GM12865 (cell line): ENCODE data around the gene HLA-F.

Experiments used
- DNase-seq: peaks from one replicate; pipeline ENCODE4 v3.0.0; 2010; ENCODE audit warnings: low read depth
- H3K4me3 ChIP-seq: 2 replicates; pipeline ENCODE4 v1.5.1; 2011; ENCODE audit warnings: mild to moderate bottlenecking, low read depth, low read length, control low read depth
- TF ChIP-seq, protein P1 (sequence below): IDR thresholded peaks from 2 replicates; pipeline ENCODE4 v1.5.1; 2011; ENCODE audit warnings: low read length, control low read depth, low read depth, inconsistent platforms; ENCODE audit not compliant: insufficient read depth; ENCODE audit errors: missing control alignments

The HLA-F gene

DNA sequence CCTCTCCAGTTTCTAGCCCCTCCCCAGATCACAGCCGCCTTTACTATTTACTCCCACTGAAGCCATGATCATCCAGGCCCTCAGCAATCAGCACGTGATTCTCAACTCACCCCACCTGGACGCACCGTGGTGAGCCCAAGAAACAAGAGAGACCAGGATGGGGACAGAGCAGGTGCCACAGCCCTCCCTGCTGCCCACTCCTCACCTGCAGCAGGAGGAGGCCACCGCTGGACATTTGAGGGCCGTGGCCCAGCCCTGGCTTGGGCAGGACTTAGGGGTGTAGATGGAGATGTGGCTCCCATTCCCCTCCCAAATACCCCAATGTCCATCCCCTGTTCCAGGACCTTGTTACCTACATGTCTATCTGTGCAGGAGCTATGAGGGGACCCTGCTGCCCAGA lies 20.3 kb downstream of the HLA-F start:
- TF ChIP-seq, protein P1, sequence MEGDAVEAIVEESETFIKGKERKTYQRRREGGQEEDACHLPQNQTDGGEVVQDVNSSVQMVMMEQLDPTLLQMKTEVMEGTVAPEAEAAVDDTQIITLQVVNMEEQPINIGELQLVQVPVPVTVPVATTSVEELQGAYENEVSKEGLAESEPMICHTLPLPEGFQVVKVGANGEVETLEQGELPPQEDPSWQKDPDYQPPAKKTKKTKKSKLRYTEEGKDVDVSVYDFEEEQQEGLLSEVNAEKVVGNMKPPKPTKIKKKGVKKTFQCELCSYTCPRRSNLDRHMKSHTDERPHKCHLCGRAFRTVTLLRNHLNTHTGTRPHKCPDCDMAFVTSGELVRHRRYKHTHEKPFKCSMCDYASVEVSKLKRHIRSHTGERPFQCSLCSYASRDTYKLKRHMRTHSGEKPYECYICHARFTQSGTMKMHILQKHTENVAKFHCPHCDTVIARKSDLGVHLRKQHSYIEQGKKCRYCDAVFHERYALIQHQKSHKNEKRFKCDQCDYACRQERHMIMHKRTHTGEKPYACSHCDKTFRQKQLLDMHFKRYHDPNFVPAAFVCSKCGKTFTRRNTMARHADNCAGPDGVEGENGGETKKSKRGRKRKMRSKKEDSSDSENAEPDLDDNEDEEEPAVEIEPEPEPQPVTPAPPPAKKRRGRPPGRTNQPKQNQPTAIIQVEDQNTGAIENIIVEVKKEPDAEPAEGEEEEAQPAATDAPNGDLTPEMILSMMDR = no peak
- DNase-seq = no peak
- no peak overlapping the region for H3K4me3 ChIP-seq

DNA sequence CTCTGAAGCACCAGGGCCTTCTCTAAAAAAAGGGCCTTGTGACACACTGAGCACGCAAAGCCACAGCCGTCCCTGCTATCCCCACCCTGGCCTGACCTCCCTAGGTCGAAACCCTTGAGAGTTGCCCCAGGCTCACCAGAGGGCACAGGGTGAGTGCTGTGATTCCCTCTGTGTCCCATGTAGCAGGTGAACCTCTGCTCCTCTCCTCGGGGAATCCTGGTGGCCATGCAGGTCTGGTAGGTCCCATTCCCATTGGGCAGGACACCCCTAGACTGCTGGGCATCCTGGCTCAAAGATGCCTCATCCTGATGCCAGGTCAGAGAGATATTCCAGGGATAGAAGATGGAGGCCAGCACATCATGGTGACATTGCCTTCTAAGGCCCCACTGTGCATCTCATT lies 20.9 kb downstream of the HLA-F start:
- TF ChIP-seq, protein P1 = no peak
- no peak overlapping the region for H3K4me3 ChIP-seq
- no peak for DNase-seq

DNA sequence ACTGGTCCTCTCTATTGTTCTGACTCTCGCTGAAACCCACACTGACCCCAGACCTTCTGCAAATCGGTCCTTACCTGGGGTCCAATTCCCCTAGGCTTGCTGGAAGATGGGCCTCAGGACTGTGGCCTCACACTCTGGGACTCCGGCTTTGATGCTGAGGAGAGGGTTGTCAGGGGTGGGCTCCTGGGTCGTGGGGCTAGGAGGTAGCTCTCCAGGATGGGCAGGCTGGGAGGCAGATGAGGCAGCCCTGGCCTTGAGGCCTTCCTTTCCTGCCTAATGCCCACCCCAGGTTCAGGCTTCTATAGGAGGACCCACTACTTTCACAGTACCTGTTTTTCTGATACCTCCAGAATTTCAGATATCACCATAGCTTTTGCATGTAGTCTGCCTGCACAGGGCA lies 21.4 kb downstream of the HLA-F start:
- no peak for DNase-seq
- no peak overlapping the region for H3K4me3 ChIP-seq
- TF ChIP-seq, protein P1 = no peak

DNA sequence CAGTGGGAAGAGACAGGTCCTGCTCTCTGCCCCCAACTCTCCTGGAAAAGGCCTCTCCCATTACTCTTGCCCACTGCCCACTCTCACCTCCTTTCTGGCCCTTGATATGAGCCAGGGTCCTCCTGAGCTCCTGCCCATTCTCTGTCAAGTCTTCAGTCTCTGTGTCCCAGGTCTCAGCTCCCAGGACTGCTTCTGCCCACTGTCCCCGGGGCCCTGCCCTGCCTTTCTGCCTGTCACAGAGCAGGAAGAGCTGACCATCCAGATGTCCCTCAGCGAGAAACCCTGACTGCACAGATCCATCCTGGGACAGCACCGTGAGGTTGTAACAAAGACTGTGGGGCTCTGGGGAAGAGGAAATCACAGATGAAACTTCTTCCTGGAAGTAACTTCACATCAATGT lies 22.2 kb downstream of the HLA-F start:
- no peak for DNase-seq
- H3K4me3 ChIP-seq = no peak overlapping the region
- TF ChIP-seq, protein P1 = no peak

DNA sequence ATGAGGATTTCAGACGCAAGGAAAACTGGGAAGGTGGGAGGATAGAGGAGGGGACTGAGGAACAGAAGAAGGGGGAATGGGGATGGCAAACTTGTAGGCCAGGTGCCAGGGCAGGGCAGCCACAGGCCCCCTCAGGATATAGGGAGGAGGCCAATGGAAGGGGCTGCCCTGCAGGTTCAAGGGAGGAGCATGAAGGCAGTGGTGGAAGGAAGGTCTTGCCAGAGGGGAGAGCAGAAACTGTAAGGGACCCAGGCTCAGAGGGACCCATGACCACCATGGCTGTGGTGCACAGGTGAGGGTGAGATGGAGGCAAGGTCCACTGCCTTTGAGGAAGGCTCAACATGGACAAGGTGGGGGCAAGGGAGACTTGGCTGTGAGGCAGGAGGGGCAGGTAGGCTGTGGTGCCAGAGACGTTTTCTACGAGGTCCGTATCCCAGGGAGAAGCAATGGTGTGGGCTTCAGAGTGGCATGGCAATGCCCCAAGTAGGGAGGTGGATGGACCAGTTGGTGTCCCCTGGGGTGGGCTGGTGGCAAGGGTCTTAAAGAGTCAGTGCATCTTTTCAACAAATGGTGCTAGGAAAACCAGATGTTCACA lies 22.7 kb downstream of the HLA-F start:
- no peak overlapping the region for H3K4me3 ChIP-seq
- TF ChIP-seq, protein P1 = no peak
- no peak for DNase-seq

DNA sequence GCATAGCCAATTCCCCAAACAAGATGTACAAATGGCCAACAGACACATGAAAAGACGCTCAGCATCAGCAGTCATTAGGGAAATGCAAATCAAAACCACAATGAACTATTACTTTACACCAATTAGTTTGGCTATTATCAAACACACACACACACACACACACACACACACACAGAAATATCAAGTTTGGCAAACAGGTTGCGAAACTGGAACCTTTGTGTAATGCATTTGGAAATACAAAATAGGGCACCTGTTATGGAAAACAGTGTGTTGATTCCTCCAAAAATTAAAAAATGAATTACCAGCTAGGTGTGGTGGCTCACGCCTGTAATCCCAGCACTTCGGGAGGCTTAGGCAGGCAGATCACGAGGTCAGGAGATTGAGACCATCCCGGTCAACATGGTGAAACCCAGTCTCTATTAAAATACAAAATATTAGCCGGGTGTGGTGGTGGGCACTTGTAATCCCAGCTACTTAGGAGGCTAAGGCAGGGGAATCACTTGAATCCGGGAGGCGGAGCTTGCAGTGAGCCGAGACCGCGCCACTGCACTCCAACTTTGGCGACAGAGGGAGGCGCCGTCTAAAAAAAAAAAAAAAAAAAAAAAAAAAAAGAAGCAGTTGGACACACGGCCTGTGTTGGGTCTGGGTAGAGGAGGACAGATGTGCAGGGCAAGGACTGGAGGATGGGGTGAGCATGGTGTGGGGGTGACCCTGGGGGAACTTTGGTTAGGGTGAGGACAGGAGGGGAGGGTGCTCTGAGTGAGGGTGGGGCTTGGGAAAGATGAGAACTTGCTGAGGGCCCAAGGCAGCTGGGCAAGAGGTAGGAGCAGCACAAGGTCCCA lies 23.8 kb downstream of the HLA-F start:
- TF ChIP-seq, protein P1 = no peak
- no peak overlapping the region for H3K4me3 ChIP-seq
- DNase-seq = no peak

DNA sequence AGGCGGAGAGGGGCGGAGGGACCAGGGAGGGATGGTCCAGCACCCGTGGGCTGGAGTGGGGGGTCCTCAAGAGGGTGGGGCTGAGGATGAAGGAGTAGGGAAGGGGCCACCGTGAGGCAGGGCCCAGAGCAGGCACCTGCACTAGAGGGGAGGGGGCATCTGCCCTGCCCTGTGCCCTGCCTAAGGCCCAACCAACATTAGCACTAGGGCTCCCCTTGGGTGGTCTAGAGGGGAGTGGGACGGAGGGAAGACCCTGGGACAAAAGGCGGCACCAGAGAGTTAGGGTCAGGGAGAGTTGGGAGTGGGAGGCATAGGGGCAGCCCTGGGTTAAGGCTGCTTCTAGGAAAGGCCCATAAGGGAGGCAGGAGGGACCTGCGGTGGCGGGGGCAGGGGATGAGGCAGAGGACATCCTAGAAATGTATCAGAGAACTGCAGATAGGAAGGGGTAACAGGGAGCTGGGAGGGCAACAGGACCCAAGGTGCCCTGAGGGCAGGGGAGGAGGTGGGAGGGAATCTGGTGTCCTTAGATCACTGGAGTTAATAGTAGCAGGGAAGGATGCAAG lies 24.5 kb downstream of the HLA-F start:
- TF ChIP-seq, protein P1 = no peak
- no peak for DNase-seq
- H3K4me3 ChIP-seq = no peak overlapping the region; the same call in 1 of the 2 replicates
